ENCODE measurements around the gene GNL3L. TPM values are rescaled to one million over a fixed set of nuclear protein-coding genes. Genes with fewer than 3 reads are reported as not detected.
A peak's percentile ranks its signal among the peaks of the same experiment; 100 is the strongest.
"Not testable (repeated sequence)": the region's sequence is repeated elsewhere in the genome, so short reads cannot be mapped to it uniquely, and the experiment has no call there.

The GNL3L gene
- polyA plus RNA-seq, 3 donors = 11.8 to 20.7 (median 18.1) TPM

DNA sequence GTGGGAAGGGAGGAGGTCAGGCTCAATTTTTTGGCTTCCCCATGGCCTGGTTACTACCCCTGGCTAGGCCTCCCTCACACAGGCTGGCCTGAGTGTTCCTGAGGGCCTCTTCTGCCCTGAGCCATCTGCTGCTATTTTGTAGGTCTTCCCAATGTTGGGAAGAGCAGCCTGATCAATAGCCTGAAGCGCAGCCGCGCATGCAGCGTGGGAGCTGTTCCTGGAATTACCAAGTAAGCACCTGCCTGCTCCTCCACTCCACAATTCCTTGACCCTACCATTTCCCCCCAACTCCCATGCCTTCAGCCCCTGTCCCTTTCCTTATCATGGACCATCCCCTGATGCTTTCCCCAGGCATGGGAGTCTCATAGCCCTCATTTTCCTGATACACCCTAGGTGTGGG lies 20.8 kb downstream of the GNL3L start:
- intact Hi-C loops (cut with micrococcal nuclease) = loop anchor here in 1 of 2 donors (10.0 kb wide), 1 partner anchor 1184 kb away; no protein-coding TSS in a partner anchor
- peaks cover 0 to 3% (median 2%) of the 10 kb centered on the region in 3 donors for H3K27me3 Mint-ChIP-seq (ENCODE audit: low read depth in 3 of 3)
- no peak overlapping the region for H3K4me2 ChIP-seq (replicated peaks; ENCODE audit: extremely low read depth, low read length, poor library complexity, severe bottlenecking)
- peaks cover 86 to 92% of the 10 kb centered on the region in 2 donors for H3K36me3 ChIP-seq (replicated peaks in 1 of 2; ENCODE audit: control insufficient read depth in 1 of 2, insufficient read depth in 2 of 2, low read length in 2 of 2)
- no peaks in the 10 kb centered on the region for H3K4me1 Mint-ChIP-seq
- no CpG with 5 or more reads among the region's 4 CpGs for WGBS (ENCODE audit: insufficient coverage)
- TF ChIP-seq, protein P1, sequence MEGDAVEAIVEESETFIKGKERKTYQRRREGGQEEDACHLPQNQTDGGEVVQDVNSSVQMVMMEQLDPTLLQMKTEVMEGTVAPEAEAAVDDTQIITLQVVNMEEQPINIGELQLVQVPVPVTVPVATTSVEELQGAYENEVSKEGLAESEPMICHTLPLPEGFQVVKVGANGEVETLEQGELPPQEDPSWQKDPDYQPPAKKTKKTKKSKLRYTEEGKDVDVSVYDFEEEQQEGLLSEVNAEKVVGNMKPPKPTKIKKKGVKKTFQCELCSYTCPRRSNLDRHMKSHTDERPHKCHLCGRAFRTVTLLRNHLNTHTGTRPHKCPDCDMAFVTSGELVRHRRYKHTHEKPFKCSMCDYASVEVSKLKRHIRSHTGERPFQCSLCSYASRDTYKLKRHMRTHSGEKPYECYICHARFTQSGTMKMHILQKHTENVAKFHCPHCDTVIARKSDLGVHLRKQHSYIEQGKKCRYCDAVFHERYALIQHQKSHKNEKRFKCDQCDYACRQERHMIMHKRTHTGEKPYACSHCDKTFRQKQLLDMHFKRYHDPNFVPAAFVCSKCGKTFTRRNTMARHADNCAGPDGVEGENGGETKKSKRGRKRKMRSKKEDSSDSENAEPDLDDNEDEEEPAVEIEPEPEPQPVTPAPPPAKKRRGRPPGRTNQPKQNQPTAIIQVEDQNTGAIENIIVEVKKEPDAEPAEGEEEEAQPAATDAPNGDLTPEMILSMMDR (IDR thresholded peaks at IDR 0.05) = no peak
- H3K27ac Mint-ChIP-seq = no peak overlapping the region
- DNase-seq = no peak
- no peaks in the 10 kb centered on the region for H3K9me3 ChIP-seq (replicated peaks in 1 of 2; ENCODE audit: control insufficient read depth in 1 of 2, insufficient read depth in 1 of 2, low read length in 2 of 2)
- H4K20me1 ChIP-seq (ENCODE audit: insufficient read depth, low read length) = no peaks in the 10 kb centered on the region
- no peaks in the 10 kb centered on the region for H3K27me3 ChIP-seq (ENCODE audit: control insufficient read depth in 2 of 2, insufficient read depth in 2 of 2, low read length in 2 of 2)
- H3K27ac ChIP-seq (ENCODE audit: low read depth in 1 of 2, low read length in 2 of 2) = no peak overlapping the region
- H3K36me3 Mint-ChIP-seq = peaks cover 72 to 81% of the 10 kb centered on the region in 2 donors
- no peak overlapping the region for H3K4me3 Mint-ChIP-seq
- H3K9me3 Mint-ChIP-seq = peaks cover 0 to 2% (median 0%) of the 10 kb centered on the region in 7 donors
- no peaks in the 10 kb centered on the region for H3K4me1 ChIP-seq (ENCODE audit: control insufficient read depth in 1 of 2, insufficient read depth in 2 of 2, low read length in 2 of 2)
- no peak overlapping the region for H3K4me3 ChIP-seq (replicated peaks in 1 of 3; ENCODE audit: low read depth in 2 of 3, low read length in 3 of 3)
- no peak overlapping the region for H3K9ac ChIP-seq (ENCODE audit: insufficient read depth, low read length, poor library complexity, severe bottlenecking)
- no peak overlapping the region for H2AFZ ChIP-seq (ENCODE audit: insufficient read depth, low read depth, low read length, poor library complexity, severe bottlenecking)
- H3K79me2 ChIP-seq (ENCODE audit: insufficient read depth, low read length) = no peaks in the 10 kb centered on the region

DNA sequence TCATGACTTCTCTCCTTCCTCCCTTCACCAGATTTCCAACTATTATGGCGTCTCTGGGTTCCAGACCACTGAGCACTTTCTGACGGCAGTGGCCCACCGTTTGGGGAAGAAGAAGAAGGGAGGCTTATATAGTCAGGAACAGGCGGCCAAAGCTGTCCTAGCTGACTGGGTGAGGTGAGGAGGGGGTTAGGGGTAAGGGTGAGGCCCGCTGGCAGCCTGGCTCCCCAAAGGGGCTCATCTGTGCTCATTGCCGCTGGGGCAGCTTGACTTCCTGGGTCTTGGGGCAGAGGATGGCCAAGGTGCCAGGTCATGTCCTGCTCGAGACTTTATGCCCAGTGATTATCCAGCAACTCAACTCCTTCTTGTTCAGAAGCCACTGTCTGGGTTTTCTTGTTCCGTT lies 21.8 kb downstream of the GNL3L start:
- Mint-ChIP-seq H3K27ac (no peak overlapping the region), H3K36me3 (peaks cover 79 to 82% of the 10 kb centered on the region in 2 donors), H3K27me3 (ENCODE audit: low read depth in 3 of 3) (peaks cover 0 to 3% (median 2%) of the 10 kb centered on the region in 3 donors), H3K9me3 (peaks cover 0 to 2% (median 0%) of the 10 kb centered on the region in 7 donors), H3K4me1 (no peaks in the 10 kb centered on the region), H3K4me3 (no peak overlapping the region)
- DNase-seq = no peak
- Histone ChIP-seq H3K4me2 (replicated peaks; ENCODE audit: extremely low read depth, low read length, poor library complexity, severe bottlenecking) (no peak overlapping the region), H3K79me2 (ENCODE audit: insufficient read depth, low read length) (no peaks in the 10 kb centered on the region), H3K9ac (ENCODE audit: insufficient read depth, low read length, poor library complexity, severe bottlenecking) (no peak overlapping the region), H3K4me1 (ENCODE audit: control insufficient read depth in 1 of 2, insufficient read depth in 2 of 2, low read length in 2 of 2) (no peaks in the 10 kb centered on the region), H3K27me3 (ENCODE audit: control insufficient read depth in 2 of 2, insufficient read depth in 2 of 2, low read length in 2 of 2) (no peaks in the 10 kb centered on the region), H2AFZ (ENCODE audit: insufficient read depth, low read depth, low read length, poor library complexity, severe bottlenecking) (no peak overlapping the region), H3K27ac (ENCODE audit: low read depth in 1 of 2, low read length in 2 of 2) (no peak overlapping the region), H3K9me3 (replicated peaks in 1 of 2; ENCODE audit: control insufficient read depth in 1 of 2, insufficient read depth in 1 of 2, low read length in 2 of 2) (no peaks in the 10 kb centered on the region), H3K36me3 (replicated peaks in 1 of 2; ENCODE audit: control insufficient read depth in 1 of 2, insufficient read depth in 2 of 2, low read length in 2 of 2) (peaks cover 84 to 93% of the 10 kb centered on the region in 2 donors), H3K4me3 (replicated peaks in 1 of 3; ENCODE audit: low read depth in 2 of 3, low read length in 3 of 3) (no peak overlapping the region), H4K20me1 (ENCODE audit: insufficient read depth, low read length) (no peaks in the 10 kb centered on the region)
- WGBS (ENCODE audit: insufficient coverage) = 100% methylated on average over 3 of the region's 8 CpGs
- TF ChIP-seq, protein P1 (IDR thresholded peaks at IDR 0.05) = no peak
- intact Hi-C loops (cut with micrococcal nuclease) = loop anchor here in 1 of 2 donors (10.0 kb wide), 1 partner anchor 1183 kb away; no protein-coding TSS in a partner anchor

DNA sequence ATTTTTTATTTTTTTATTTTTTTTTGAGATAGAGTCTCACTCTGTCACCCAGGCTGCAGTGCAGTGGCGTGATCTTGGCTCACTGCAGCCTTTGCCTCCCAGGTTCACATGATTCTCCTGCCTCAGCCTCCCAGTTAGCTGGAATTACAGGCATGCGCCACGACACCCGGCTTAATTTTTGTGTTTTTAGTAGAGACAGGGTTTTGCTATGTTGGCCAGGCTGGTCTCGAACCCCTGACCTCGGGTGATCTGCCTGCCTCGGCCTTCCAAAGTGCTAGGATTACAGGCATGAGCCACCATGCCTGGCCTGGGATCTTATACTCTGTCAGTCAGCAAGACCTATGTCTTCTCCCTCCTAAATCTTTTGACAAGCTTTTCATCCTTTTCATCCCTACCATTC lies 25.0 kb downstream of the GNL3L start:
- H3K4me2 ChIP-seq (replicated peaks; ENCODE audit: extremely low read depth, low read length, poor library complexity, severe bottlenecking); DNase-seq; H3K79me2 ChIP-seq (ENCODE audit: insufficient read depth, low read length); H3K9ac ChIP-seq (ENCODE audit: insufficient read depth, low read length, poor library complexity, severe bottlenecking); H3K4me1 ChIP-seq (ENCODE audit: control insufficient read depth in 1 of 2, insufficient read depth in 2 of 2, low read length in 2 of 2); H3K4me3 ChIP-seq (replicated peaks in 1 of 3; ENCODE audit: low read depth in 2 of 3, low read length in 3 of 3); H3K4me3 Mint-ChIP-seq; H4K20me1 ChIP-seq (ENCODE audit: insufficient read depth, low read length); H3K9me3 ChIP-seq (replicated peaks in 1 of 2; ENCODE audit: control insufficient read depth in 1 of 2, insufficient read depth in 1 of 2, low read length in 2 of 2); H3K4me1 Mint-ChIP-seq; H3K27ac ChIP-seq (ENCODE audit: low read depth in 1 of 2, low read length in 2 of 2); H3K27me3 ChIP-seq (ENCODE audit: control insufficient read depth in 2 of 2, insufficient read depth in 2 of 2, low read length in 2 of 2); H3K27me3 Mint-ChIP-seq (ENCODE audit: low read depth in 3 of 3); H2AFZ ChIP-seq (ENCODE audit: insufficient read depth, low read depth, low read length, poor library complexity, severe bottlenecking); H3K9me3 Mint-ChIP-seq: not testable (repeated sequence)
- Mint-ChIP-seq H3K36me3 (peaks cover 74 to 81% of the 10 kb centered on the region in 2 donors), H3K27ac (peak overlapping the region in 4 of 7 donors; percentile 5 to 45 (median 34))
- H3K36me3 ChIP-seq (replicated peaks in 1 of 2; ENCODE audit: control insufficient read depth in 1 of 2, insufficient read depth in 2 of 2, low read length in 2 of 2) = peaks cover 76 to 88% of the 10 kb centered on the region in 2 donors
- intact Hi-C loops (cut with micrococcal nuclease) = loop anchor here in 1 of 2 donors (10.0 kb wide), 1 partner anchor 1180 kb away; no protein-coding TSS in a partner anchor
- WGBS (ENCODE audit: insufficient coverage) = 100% methylated on average over 5 of the region's 7 CpGs

Measured in CD14-positive monocyte (primary cell).